WTC11 (cell line): ENCODE results near the gene NRXN3. TPM values are rescaled to one million over a fixed set of nuclear protein-coding genes. Genes with fewer than 3 reads are reported as not detected.

Experiments used
- ATAC-seq: fragments of 200-7000 bp; cut with Tn5 transposase; 2 replicates; pipeline ENCODE4 v1.10.0; 2021; ENCODE audit warnings: mild to moderate bottlenecking, moderate library complexity
- CTCF ChIA-PET: fragments of 300-600 bp; sonication (Branson Sonifier 250); formaldehyde crosslinking; loops from one replicate; lab custom pipeline; 2021; ENCODE audit warnings: antibody characterized with exemption; lab: Charles Lee
- POLR2A ChIA-PET: fragments of 350-600 bp; sonication (Branson Sonifier 250); formaldehyde crosslinking; loops from one replicate; lab custom pipeline; 2021; ENCODE audit warnings: antibody characterized with exemption; lab: Charles Lee
- DNase-seq: peaks from one replicate; pipeline ENCODE4 v3.0.0; 2021; ENCODE audit warnings: low spot score
- H3K27ac Mint-ChIP-seq: 2 replicates; pipeline ENCODE4 v1.8.0; 2021; ENCODE audit warnings: mixed read lengths
- H3K27me3 Mint-ChIP-seq: 2 replicates; pipeline ENCODE4 v1.8.0; 2021; ENCODE audit warnings: low read depth, mild to moderate bottlenecking, moderate library complexity, mixed read lengths
- H3K36me3 Mint-ChIP-seq: 2 replicates; pipeline ENCODE4 v1.8.0; 2021; ENCODE audit warnings: mixed read lengths
- H3K4me1 Mint-ChIP-seq: 2 replicates; pipeline ENCODE4 v1.8.0; 2022; ENCODE audit warnings: mixed read lengths
- H3K4me3 Mint-ChIP-seq: 2 replicates; pipeline ENCODE4 v1.8.0; 2021; ENCODE audit warnings: mild to moderate bottlenecking, moderate library complexity, mixed read lengths
- H3K9me3 Mint-ChIP-seq: 2 replicates; pipeline ENCODE4 v1.8.0; 2021; ENCODE audit warnings: mixed read lengths
- AFF4 ChIP-seq: sonication (generic); formaldehyde crosslinking; IDR thresholded peaks from 2 replicates; pipeline ENCODE4 v1.8.1; 2023; ENCODE audit warnings: mild to moderate bottlenecking, missing genetic modification reagents, borderline replicate concordance
- AR ChIP-seq: fragments of 250-450 bp; sonication (Bioruptor Pico); IDR thresholded peaks from 2 replicates; pipeline ENCODE4 v1.9.0; 2021; ENCODE audit warnings: mild to moderate bottlenecking
- ARID4B ChIP-seq: sonication (generic); formaldehyde crosslinking; IDR thresholded peaks from 2 replicates; pipeline ENCODE4 v1.8.0; 2023; ENCODE audit warnings: missing genetic modification reagents, mild to moderate bottlenecking, borderline replicate concordance
- ATF1 ChIP-seq: sonication (generic); formaldehyde crosslinking; IDR thresholded peaks from 2 replicates; pipeline ENCODE4 v1.8.1; 2023; ENCODE audit warnings: mild to moderate bottlenecking, moderate library complexity, missing genetic modification reagents
- ATF2 ChIP-seq: sonication (generic); formaldehyde crosslinking; IDR thresholded peaks from 2 replicates; pipeline ENCODE4 v1.8.1; 2022; ENCODE audit warnings: low read depth, missing genetic modification reagents, borderline replicate concordance
- CBFB ChIP-seq: sonication (generic); formaldehyde crosslinking; IDR thresholded peaks from 2 replicates; pipeline ENCODE4 v1.8.1; 2022; ENCODE audit warnings: mild to moderate bottlenecking, low read depth, missing genetic modification reagents
- ERG ChIP-seq: fragments of 250-450 bp; sonication (Bioruptor Pico); IDR thresholded peaks from 2 replicates; pipeline ENCODE4 v1.8.0; 2021; ENCODE audit warnings: mild to moderate bottlenecking
- ETV6 ChIP-seq: sonication (generic); formaldehyde crosslinking; IDR thresholded peaks from 2 replicates; pipeline ENCODE4 v1.8.1; 2022; ENCODE audit warnings: mild to moderate bottlenecking, missing genetic modification reagents
- GTF2I ChIP-seq: fragments of 250-450 bp; sonication (Bioruptor Pico); conservative IDR thresholded peaks from 2 replicates; pipeline ENCODE4 v1.4.0; 2021; ENCODE audit warnings: mild to moderate bottlenecking
- JUN ChIP-seq: sonication (generic); formaldehyde crosslinking; IDR thresholded peaks from 2 replicates; pipeline ENCODE4 v1.8.0; 2023; ENCODE audit warnings: mild to moderate bottlenecking, missing genetic modification reagents
- SMAD3 ChIP-seq: sonication (generic); formaldehyde crosslinking; IDR thresholded peaks from 2 replicates; pipeline ENCODE4 v1.8.0; 2022; ENCODE audit warnings: missing genetic modification reagents, mild to moderate bottlenecking, borderline replicate concordance
- ZNF121 ChIP-seq: sonication (generic); formaldehyde crosslinking; IDR thresholded peaks from 2 replicates; pipeline ENCODE4 v1.8.0; 2023; ENCODE audit warnings: missing genetic modification reagents
- ZNF138 ChIP-seq: sonication (generic); formaldehyde crosslinking; conservative IDR thresholded peaks from 2 replicates; pipeline ENCODE4 v1.8.1; 2022; ENCODE audit warnings: mild to moderate bottlenecking, moderate library complexity, missing genetic modification reagents
- ZNF416 ChIP-seq: fragments of 250-450 bp; sonication (Bioruptor Pico); IDR thresholded peaks from 2 replicates; pipeline ENCODE4 v1.9.0; 2021; ENCODE audit warnings: mild to moderate bottlenecking, inconsistent platforms
- ZNF425 ChIP-seq: fragments of 250-450 bp; sonication (Bioruptor Pico); conservative IDR thresholded peaks from 2 replicates; pipeline ENCODE4 v1.9.0; 2021; ENCODE audit warnings: mild to moderate bottlenecking
- ZNF532 ChIP-seq: fragments of 250-450 bp; sonication (Bioruptor Pico); IDR thresholded peaks from 2 replicates; pipeline ENCODE4 v1.9.0; 2021; ENCODE audit warnings: mild to moderate bottlenecking, borderline replicate concordance
- total RNA-seq: library from RNA; stranded (reverse); gene quantifications from 3 replicates; pipeline ENCODE4 v1.2.3, GENCODE V29; 2021

The NRXN3 gene
- total RNA-seq, 1 experiment from 2014 or later, result 3.0 TPM

GRCh38 chr14:78978896-78979295, 808.7 kb downstream of the NRXN3 start (continued):
- no peak for TF ChIP-seq ARID4B
- no peak for TF ChIP-seq GTF2I (CRISPR knock-in tag)

- Mint-ChIP-seq H3K36me3 (no peaks in the 10 kb centered on the region), H3K4me3 (no peak overlapping the region), H3K27me3 (peaks cover 24% of the 10 kb centered on the region), H3K9me3 (no peaks in the 10 kb centered on the region; the same call in 1 of the 2 replicates), H3K4me1 (peaks cover 6% of the 10 kb centered on the region), H3K27ac (no peak overlapping the region)
- CTCF ChIA-PET, result no interaction called here
- DNase-seq (no peak), ATAC-seq (no peak)
- POLR2A ChIA-PET, result no interaction called here
- TF ChIP-seq AR (CRISPR knock-in tag), result no peak
- TF ChIP-seq ATF1 (CRISPR knock-in tag), result no peak
- TF ChIP-seq CBFB (CRISPR knock-in tag), result no peak
- TF ChIP-seq ZNF121 (CRISPR knock-in tag), result no peak
- no peak for TF ChIP-seq ERG (CRISPR knock-in tag)
- TF ChIP-seq AFF4 (CRISPR knock-in tag), result no peak
- TF ChIP-seq ZNF532 (CRISPR knock-in tag), result no peak
- no peak for TF ChIP-seq ZNF138 (CRISPR knock-in tag)
- no peak for TF ChIP-seq ZNF416 (CRISPR knock-in tag)
- no peak for TF ChIP-seq JUN
- TF ChIP-seq SMAD3, result no peak
- no peak for TF ChIP-seq ATF2
- TF ChIP-seq ZNF425, result no peak
- TF ChIP-seq ETV6 (CRISPR knock-in tag), result no peak
These were observed 812.4 kb downstream of the NRXN3 start for GRCh38 chr14:78982551-78982950.
